NCI-H526 (cell line): ENCODE measurements around the gene TPM1.
A peak's percentile ranks its signal among the peaks of the same experiment; 100 is the strongest.

Experiments used
- DNase-seq, 2 experiments: peaks; one replicate each; lab custom pipeline; 2025; lab: John Stamatoyannopoulos, UW

The TPM1 gene

DNA sequence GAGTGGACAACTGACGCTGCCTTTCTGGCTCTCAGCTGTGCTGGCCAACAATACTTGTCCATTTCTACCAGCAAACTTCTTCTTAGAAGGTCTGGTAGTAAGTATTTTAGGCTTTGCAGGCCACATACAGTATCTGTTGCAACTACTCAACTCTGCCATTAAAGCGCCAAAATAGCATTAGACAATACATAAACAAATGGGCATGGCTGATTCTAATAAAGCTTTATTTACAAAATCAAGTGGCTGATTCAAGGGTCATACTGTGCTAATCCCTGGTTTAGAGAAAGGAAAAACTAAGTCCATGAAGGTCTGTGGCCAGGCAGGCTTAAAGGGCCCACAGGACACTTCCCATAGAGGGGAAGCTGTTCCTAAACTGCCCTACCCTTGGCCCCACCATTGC is 26.3 kb upstream of the TPM1 start:
- DNase-seq = no peak

DNA sequence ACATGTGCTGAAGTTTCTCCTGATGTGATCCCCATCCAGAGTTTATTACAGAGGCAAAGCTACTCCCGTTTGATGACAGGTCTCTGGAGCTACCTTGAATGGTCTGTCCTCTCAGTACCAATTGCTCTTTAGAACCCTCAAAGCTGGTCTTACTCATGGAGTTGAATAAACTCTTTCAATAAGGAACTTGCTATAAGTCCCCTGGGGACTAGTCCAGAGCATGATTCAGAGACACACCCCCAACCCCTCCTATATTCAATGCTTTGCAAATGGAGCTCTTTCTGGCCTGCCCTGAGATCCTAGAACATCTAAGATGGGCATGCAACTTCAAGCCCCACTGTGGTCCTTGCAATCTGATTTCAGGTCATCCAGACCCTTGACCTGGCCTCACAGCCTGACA is 23.9 kb upstream of the TPM1 start:
- no peak for DNase-seq

DNA sequence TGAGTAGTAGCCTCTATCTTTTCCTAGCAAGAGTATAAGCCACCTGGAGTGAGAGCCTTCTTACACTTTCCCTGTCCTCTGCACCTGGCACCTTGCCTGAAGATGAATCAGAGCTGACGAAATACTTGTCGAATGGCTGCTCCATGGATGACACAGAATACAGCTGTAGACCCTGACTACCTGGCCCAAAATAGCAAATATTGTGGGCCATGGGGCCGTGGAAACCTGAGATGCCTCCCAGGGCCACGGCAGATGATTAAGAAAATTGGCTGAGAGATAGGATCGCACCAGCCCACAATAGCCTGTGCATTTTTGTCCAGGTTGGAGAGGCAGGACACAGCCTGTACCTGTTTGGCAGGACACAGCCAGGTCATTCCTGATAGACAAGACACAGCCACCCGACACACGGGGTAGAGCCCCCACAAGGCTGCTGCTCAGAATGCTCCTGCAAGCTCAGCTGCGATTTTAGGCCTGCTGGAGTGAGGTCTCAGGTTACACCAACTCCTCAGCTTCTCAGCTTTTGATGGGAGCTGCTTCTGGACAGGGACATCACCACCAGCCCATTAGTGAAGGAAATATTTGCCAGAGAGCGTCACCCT is 22.9 kb upstream of the TPM1 start:
- DNase-seq = no peak

DNA sequence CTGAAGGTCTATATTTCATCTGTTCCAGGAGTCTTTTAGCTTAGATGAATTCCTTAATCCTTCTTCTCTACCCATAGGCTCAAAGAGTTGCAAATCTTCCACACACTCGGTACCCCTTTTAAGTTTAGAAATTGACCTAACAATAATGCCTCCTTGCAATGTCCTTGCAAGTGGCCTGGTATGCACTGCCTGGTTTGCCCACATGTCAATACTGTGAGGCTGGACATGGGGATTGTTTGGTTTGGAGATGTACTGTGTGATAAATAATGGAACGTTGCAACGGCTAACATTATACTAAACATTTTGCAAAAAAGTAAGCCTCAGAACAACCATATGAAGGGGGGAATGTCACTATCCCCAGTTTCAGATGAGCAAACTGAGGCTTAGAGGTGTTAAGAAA is 22.4 kb upstream of the TPM1 start:
- no peak for DNase-seq

DNA sequence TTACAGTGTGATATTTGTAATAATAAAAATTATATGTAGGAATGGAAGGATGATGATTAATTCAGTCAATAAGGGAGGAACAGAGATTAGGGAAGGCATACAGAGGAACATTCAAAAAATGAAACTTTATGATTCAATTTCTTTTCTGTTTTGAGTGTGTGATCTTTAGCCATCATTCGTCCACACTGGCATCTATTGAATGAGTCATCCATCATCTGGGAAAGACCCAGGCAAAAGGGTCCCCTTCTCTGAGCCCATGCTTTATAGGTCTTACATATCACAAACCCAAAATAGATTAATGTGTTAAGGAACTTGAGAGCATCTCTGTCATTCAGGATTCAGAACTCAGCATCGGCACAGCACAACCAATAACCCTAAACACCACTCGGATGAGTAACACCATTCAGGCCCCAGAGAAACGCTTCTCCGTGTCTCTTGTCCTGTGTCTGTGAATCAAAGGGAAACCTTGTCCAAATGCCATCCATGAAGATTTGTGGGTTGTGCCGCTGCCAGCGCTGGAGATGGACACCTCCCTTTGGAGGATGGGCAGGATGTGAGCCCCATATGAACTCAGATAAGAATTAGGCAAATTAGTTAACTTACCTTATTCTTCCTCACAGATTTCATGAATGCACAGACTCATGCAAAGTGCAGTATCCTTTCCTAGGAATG is 21.7 kb upstream of the TPM1 start:
- no peak for DNase-seq

DNA sequence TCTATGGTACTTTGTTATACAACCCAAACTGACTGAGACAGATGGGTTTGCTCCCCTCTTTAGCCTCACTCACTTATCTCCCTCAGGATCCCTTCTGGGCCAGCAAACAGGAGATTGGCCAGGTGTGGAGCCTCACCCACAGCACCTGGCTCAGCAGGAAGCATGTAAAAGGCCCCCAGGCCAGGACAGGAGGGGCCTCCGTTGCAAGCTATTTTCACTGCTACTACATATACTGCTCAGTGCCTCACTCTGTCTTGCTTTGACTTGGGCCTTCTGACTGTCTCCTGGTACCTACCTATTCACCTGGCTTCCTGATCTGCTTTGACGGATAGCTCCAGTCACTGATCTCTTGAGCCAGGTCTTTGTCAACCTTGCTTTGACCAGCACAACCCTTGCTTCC is 20.4 kb upstream of the TPM1 start:
- no peak for DNase-seq

DNA sequence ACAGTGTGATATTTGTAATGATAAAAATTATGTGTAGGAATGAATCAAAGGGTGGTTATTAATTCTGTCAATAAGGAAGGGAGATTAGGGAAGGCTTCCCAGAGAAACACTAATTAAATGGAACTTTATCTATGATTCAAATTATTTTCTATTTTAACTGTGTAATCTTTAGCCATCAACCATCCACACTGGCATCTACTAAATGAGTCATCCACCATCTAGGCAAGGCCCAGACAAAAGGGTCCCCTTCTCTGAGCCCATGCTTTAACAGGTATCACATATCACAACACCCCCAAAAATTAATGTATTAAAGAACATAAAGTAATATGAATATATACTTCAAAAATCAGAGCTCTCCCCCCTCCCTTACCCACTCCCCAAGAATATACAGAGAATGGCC is 19.9 kb upstream of the TPM1 start:
- no peak for DNase-seq

DNA sequence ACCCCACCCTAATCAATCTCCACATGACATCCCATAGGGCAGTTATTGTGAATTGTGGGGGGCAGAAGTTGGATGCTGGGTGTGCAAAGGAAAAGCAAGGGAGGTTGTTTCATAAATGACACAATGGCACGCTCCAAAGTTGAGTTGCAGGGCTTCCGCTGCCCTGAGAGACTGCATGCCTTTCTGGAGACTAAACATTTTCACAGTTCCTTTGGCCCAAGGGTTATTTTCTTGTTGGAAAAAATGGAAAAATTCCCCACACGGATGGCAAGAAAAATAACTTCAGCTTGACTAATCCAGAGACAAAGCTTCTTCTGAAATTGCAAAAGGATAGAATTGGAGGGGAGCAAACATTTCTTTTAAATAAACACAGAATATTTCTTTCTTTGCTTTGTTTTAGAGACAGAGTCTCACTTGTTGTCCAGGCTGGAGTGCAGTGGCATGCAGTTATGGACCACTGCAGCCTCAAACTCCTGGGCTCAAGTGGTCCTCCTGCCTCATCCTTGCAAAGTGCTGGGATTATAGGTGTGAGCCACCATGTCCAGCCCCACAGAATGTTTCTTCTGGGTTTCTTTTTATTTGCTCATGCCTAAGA is 19.1 kb upstream of the TPM1 start:
- DNase-seq = no peak

DNA sequence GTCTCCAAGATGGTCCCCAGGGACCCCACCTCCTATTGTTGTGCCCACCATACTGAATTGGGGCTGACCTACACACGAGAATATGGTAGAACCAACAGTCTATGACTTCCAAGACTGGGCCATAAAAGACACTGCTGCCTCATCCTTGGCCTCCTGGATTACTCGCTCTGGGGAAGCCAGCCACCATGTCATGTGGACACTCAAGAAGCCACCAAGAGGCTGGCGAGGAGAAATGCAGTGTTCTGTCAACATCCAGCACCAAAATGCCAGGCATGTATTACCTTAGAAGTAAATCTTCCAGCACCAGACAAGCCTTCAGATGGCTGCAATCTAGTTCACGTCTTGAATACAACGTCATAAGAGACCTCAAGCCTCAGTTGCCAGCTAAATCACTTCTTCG is 17.1 kb upstream of the TPM1 start:
- no peak for DNase-seq

DNA sequence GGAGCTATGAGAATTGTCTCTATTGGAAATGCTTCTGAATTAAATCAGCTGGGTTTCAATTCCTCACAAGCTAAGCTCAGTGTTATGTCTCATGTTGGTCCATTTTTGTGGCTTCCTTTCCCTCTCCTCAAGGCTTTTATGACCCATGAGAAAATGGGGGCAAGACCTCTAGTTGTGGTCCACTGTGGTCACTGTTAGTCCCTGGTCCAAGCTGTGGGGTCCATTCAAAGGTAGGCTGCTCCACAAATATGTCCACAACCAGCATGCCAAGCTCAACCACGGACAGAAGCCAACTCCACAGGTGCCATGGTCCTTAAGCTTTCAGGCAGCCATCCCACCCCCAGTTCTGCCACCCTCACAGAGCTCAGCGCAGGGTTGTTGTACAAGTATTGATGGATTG is 14.9 kb upstream of the TPM1 start:
- no peak for DNase-seq

DNA sequence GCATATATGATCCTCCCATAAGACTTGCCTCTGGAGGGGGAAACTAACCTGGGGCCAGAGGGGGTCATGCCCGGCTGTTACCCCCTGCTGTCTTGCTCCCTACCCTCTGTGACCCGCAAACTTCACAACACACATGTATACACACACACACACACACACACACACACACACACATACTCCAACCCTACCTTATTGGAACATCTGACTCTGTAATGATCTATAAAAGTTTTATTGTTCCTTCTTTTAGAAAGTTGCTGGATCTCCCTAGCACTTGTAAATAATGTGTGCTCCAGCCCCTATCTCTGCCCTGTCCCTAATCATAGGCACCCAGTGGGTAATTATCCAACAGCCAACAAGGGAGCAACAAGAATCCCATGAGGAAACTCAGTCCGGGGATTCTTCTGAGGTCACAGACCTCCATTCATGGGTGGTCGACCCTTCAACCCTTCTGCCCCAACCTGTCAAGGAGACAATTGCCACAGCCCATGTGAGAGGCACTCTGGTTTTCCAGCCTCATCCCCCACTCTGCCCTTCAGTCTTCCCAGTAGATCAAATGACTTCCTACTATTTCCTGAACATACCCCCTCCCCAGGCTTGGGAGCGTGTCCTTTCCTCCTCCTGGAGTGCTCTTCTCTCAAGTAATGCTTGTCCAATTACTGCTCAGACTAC is 14.0 kb upstream of the TPM1 start:
- no peak for DNase-seq

DNA sequence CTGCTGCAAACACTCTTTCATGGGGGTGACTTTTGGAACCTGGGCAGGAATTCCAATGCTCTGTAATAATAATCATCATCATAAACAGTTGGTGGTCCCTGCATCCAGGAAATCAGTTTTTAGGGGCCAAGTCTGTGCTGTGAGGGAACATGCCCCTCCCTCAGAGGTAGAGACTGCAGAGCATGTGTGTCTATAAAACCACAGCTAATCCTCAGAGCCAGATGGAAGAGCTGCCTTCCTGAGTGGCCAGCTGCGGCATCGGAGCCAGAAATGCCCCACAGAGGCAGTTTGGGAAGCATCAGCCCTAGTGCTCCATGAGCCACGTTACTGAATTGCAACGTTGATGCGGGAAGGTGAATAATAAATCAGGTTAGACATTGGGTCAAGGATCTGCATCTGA is 12.9 kb upstream of the TPM1 start:
- DNase-seq = no peak

DNA sequence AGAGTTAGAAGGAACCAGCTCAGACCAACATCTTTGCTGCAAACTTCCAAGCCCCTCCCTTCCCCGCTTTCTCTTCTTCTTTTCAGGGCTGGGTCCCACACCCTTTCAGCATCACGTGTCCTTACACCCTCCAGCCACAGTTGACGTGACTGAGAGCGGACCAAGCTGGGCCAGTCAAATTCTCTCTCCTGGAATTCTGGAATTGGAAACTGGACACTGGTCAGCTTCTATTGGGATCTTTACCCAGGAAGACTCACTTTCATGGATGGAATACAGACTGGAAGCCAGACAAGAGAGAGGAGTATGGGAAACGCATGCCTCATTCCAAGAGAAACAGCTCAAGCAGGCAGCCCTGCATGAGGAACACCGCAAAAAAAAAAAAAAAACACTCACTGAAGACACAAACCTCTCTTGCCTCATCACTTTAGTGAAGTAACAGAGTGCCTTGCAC is 12.4 kb upstream of the TPM1 start:
- DNase-seq = no peak

DNA sequence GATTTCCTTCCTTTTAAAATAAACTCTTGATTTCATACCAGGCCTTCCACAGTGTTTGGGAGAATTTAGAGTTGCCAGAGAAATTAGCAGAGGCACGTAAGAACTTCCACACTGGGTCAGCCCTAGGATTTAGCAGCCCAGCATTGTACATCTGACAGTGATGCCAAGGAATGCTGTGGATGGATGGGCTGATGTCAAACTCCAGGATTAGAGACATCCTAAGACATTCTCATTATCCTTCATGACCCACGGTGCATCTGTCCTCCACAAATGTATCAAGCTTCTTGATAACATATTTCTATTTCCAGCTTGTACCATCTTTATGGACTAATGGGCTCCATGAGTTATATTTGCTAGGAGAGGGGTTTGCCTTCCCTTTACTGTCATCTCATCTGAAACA is 8.0 kb upstream of the TPM1 start:
- DNase-seq = no peak

DNA sequence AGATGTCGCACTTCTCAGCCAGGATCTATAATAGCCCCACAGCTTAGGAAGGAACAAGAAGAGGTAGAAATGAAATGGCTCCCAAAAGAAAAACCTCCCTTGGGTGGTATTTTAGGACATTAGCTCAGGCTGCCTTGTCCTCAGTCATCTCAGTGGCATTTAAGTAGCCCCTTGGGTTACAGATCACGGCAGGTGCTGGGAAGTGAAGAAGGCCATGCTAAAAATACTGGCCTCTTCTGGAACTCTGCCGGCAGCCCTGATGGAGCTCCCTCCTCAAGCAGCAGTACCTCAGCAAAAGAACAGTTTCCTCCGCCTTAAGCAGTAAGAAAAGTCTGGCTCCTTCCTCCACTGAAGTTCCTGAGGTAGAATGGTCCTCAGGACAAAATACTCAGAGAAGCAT is 7.3 kb upstream of the TPM1 start:
- DNase-seq = no peak

DNA sequence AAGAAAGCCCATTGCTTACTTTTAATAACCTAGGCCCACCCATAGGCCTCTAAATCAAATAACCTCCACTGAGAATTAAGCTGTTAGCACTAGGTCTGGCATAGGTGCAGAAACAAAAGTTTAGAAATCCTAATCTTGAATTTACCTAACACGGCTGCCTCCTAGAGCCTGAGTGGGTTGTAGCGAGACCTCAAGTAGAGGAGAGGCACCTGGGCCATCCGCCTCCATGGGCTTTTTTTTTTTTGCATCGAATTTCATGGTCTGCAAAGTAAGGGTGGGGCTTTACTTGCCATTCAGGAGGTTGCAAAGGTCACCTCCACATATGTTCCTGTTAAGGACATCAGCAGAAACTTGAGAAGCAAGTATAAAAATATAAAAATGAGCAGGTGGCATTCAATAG is 6.6 kb upstream of the TPM1 start:
- DNase-seq = peak in 1 of 2 experiments; percentile 25

DNA sequence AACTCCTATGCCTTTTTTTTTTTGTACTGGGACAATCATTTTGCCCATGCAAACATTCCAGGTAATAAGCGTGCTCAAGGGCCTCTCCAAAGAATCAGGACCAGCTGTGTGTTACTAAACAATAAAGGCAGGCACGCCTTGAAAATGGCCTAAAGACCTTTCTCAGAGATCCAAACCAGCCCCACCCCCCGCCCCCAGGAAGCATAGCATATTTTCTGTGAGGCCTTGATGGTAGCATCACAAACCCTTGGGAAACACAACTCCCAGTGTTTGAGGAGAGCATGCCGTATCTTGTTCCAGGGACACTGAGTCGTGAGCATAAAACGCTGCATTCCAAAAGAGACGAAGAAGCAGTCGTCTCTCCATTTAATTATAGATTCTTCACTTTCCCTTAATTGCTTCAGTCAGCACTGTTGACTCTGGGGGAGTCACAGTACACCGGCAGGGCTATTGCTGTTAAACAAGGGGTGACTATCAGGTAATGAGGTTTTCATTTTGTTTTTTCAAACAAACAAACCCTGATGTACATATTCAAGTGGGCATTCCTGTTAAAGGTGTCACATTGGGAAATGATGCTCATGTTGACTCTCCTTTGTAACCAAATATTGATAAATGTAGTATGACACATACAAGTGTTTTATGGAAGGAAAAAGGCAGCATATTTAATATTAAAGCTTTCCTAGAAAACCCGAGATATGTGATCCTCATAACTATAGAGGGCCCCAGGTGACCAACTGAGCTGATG is 4.4 kb upstream of the TPM1 start:
- no peak for DNase-seq

DNA sequence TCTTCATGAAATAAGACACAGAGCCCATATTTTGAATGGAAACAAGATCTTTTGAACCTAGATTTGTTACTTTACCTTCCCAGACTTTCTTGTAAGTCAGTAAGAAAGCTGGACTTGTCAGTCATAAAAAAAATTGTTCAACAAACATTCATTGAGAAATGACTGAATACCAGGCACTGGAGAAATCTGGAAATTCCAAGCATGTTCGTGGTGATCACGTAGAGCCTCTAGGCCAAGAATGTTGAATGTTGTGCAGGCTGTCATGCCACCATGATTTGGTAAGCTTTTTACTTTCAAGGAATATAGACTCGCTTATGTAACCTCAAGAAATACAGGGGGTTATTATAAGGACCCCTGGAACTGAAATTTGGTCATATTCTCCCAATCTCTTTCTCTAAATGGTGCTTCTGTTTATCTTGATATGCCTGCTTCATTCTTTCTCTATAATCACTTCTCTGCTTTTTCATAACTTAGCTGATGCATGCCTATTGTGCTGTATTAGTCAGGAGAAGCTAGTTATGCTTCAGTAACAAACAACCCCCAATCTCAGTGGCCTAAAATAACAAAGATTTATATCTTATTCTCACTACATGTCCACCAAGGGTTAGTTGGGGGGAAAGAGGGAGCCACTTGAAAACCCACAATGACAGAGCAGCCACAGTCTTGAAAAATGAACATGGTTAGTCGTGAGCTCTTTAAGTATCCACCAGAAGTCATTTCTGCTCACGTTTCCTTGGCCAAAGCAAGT is 3.4 kb upstream of the TPM1 start:
- DNase-seq = no peak

DNA sequence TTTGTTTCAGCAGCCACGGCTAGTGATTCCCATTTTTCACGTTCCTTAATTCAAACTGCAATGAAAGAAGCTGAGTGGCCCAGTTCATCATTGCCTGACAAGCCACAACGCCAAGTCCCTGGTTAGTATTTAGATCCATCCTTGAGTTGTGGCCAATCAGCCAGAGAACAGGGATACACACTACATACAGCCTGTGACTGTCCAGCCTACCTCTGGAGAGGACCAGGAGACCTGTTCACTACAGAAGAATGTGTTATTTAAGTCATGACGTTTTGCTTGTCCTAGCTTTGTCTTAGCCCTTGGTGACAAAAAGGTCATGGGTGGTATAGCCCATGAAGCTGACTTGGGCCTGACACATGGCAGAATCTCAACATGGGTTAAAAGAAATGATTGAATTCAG is 2.7 kb upstream of the TPM1 start:
- no peak for DNase-seq

DNA sequence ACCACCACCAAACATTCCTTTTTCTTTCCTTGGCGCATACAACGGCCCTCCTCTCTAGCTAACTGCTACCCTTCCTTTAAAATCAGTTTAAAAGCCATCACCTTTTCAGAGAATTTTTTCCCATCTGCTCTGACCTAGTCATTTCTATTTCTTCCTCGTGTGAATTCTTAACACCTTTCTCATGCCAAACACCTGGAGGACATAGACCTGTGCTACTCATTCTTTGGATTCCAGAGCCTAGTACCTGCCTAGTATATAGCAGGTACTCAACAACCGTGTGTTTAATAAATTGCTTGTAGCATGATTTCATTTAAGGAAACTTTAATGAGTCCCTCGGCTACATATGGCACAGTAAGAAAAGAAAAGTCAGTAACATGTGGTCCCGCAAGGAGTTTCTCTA is 2.0 kb upstream of the TPM1 start:
- no peak for DNase-seq

DNA sequence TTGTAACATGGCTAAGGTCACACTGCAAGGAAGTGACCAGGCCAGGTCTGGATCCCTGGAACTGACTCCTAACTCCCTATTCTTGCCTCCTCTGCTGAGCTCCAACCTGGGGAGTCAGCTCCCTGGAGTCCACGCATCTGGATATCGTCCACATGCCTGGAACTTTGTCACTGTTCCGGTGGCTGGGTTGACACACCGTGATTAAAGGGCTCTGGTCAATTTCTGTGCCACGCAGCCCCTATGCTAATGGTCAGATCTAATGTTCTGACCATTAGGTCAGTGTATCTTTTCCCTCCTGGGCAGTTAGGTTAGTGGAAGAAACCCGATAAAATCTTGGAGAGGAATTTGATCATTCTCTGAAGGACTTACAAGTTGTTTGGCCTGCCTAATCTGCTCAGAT is 1.6 kb upstream of the TPM1 start:
- no peak for DNase-seq

DNA sequence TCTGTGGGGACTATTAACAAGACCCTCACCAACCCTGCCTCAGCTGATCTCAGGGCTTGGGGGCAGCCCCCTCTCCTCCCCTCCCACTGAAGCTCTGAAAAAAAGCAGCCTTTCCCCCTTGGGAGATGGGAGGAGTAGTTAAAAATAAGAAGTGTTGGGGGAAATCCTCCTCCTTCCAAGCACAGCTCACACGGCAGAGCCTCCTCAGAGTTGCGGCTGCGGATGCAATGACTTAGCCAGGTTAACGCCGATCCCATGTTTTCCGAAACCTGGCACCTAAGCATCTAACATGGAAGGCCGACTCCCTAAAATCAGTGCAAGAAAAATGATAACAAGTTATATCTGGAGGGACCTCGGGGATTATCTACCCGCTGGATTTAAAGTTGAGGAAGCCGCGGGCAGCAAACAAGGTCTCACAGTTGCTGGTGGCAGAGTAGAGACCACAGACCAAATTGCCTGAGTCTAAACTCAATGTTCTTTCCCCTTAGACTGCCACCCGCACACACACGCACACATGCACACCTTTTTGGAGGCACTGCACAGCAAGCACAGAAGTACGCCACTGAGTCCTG is 1.1 kb upstream of the TPM1 start:
- DNase-seq = no peak
